Right atrium auricular region (tissue), 2 donors: ENCODE data around the gene ZNF576. TPM values are rescaled to one million over a fixed set of nuclear protein-coding genes. Genes with fewer than 3 reads are reported as not detected.
A peak's percentile ranks its signal among the peaks of the same experiment; 100 is the strongest.

Source experiments
- DNase-seq: peaks from one replicate; pipeline ENCODE4 v3.0.0-alpha.2; 2019; ENCODE audit warnings: low spot score
- H3K27ac ChIP-seq, 2 donors: fragments of 200-600 bp; sonication (generic); 1 replicate in 1 of 2; 2 replicates in 1 of 2; pipeline ENCODE4 v1.5.1; 2016 to 2019
- H3K27me3 ChIP-seq, 2 donors: fragments of 200-600 bp; sonication (generic); one replicate each; pipeline versions ENCODE4 v1.5.1 to v1.6.0; 2017 to 2019
- H3K36me3 ChIP-seq: fragments of 200-600 bp; sonication (generic); one replicate; pipeline ENCODE4 v1.5.1; 2016
- H3K4me1 ChIP-seq, 2 donors: fragments of 200-600 bp; sonication (generic); one replicate each; pipeline versions ENCODE4 v1.5.1 to v1.6.0; 2017 to 2019
- H3K4me3 ChIP-seq, 2 donors: fragments of 200-600 bp; sonication (generic); 1 replicate in 1 of 2; 2 replicates in 1 of 2; pipeline ENCODE4 v1.5.1; 2017 to 2019; ENCODE audit warnings: mild to moderate bottlenecking in 1 of 2, moderate library complexity in 1 of 2
- H3K9me3 ChIP-seq, 2 donors: fragments of 200-600 bp; sonication (generic); one replicate each; pipeline ENCODE4 v1.5.1; 2019
- CTCF ChIP-seq, 2 donors: fragments of 200-600 bp; sonication (generic); IDR thresholded peaks; one replicate each; pipeline ENCODE4 v1.5.1; 2019; ENCODE audit warnings: antibody characterized with exemption in 2 of 2
- total RNA-seq, 2 donors: library from RNA; depleted of rRNA; stranded (reverse); fragments of >200 nt; gene quantifications; one replicate each; pipeline ENCODE4 v1.1.0, GENCODE V29; 2016

ZNF576 gene
- total RNA-seq, 2 donors from 2014 or later: 8.9 to 16.4 TPM

GRCh38 chr19:43553656-43554055, 42.7 kb upstream of the ZNF576 start:
- peaks cover 35% of the 10 kb centered on the region for H3K36me3 ChIP-seq
- no peak for TF ChIP-seq CTCF (IDR thresholded peaks at IDR 0.05)
- DNase-seq: no peak
- no peak overlapping the region for H3K4me3 ChIP-seq
- no peaks in the 10 kb centered on the region for H3K9me3 ChIP-seq
- no peaks in the 10 kb centered on the region for H3K27me3 ChIP-seq
- no peaks in the 10 kb centered on the region for H3K4me1 ChIP-seq
- no peak overlapping the region for H3K27ac ChIP-seq

DNA sequence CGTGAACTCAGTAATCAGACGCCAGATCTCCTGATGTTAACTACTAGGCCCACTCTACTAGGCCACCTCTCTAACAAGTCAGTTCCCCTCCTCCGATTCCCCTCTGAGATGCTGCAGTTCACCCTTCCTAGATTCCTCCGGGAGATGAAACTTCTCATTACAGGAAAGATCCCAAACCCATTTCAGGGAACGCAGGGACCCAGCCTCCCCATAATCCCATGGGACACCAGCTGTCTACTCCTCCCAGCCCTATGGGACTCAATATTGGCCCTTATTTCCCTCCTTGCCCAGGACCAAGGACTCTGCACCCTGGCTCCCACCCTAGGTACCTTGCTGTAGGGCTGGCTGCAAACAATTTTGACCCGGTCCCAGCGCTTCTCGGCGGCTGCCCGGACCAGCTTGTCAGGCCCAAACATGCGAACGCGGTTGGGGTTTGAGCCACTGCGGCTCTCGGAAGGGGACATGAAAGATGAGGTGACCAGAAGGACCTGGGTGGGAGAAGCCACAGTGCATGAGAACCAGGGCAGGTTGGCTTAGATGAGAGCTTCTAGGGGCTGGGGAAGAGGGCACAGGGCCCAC, 42.0 kb upstream of the ZNF576 start:
- TF ChIP-seq CTCF (IDR thresholded peaks at IDR 0.05): no peak
- no peak for DNase-seq
- peaks cover 35% of the 10 kb centered on the region for H3K36me3 ChIP-seq
- H3K27me3 ChIP-seq: no peaks in the 10 kb centered on the region
- no peak overlapping the region for H3K27ac ChIP-seq
- no peaks in the 10 kb centered on the region for H3K4me1 ChIP-seq
- no peaks in the 10 kb centered on the region for H3K9me3 ChIP-seq
- no peak overlapping the region for H3K4me3 ChIP-seq

- TF ChIP-seq CTCF (IDR thresholded peaks at IDR 0.05): peak; percentile 32 to 66
- peak; percentile 64 for DNase-seq
- no peak overlapping the region for H3K4me3 ChIP-seq
Observed at GRCh38 chr19:43555185-43555770, 41.1 kb upstream of the ZNF576 start.

GRCh38 chr19:43560687-43561086, 35.7 kb upstream of the ZNF576 start:
- H3K9me3 ChIP-seq: no peaks in the 10 kb centered on the region
- peaks cover 25% of the 10 kb centered on the region for H3K36me3 ChIP-seq
- no peak for DNase-seq
- H3K27me3 ChIP-seq: no peaks in the 10 kb centered on the region
- H3K27ac ChIP-seq: no peak overlapping the region
- no peak for TF ChIP-seq CTCF (IDR thresholded peaks at IDR 0.05)
- H3K4me1 ChIP-seq: peaks cover 0 to 13% of the 10 kb centered on the region in 2 donors
- no peak overlapping the region for H3K4me3 ChIP-seq

More at GRCh38 chr19:43555185-43555770, 41.1 kb upstream of the ZNF576 start:
- Histone ChIP-seq H3K36me3 (peaks cover 39% of the 10 kb centered on the region), H3K27ac (no peak overlapping the region), H3K27me3 (no peaks in the 10 kb centered on the region), H3K9me3 (no peaks in the 10 kb centered on the region), H3K4me1 (no peaks in the 10 kb centered on the region)

GRCh38 chr19:43561139-43561970, 35.0 kb upstream of the ZNF576 start:
- Histone ChIP-seq H3K4me1 (peaks cover 0 to 13% of the 10 kb centered on the region in 2 donors), H3K27ac (no peak overlapping the region), H3K9me3 (no peaks in the 10 kb centered on the region), H3K36me3 (peaks cover 25% of the 10 kb centered on the region), H3K4me3 (no peak overlapping the region), H3K27me3 (no peaks in the 10 kb centered on the region)
- TF ChIP-seq CTCF (IDR thresholded peaks at IDR 0.05): no peak
- DNase-seq: no peak
